Stimulated activated CD4-positive, alpha-beta T cell treated with anti-CD3 and anti-CD28 coated beads, TNF-alpha, amount 100 ng/mL, for 48 hours (primary cell): ENCODE results near the gene RHD.
A peak's percentile ranks its signal among the peaks of the same experiment; 100 is the strongest.
"Not testable (repeated sequence)": the region's sequence is repeated elsewhere in the genome, so short reads cannot be mapped to it uniquely, and the experiment has no call there.

Experiments used
- DNase-seq, 3 donors: peaks; one replicate each; pipeline ENCODE4 v3.0.0-alpha.2; 2020; ENCODE audit warnings: low read depth in 3 of 3

The RHD gene

DNA sequence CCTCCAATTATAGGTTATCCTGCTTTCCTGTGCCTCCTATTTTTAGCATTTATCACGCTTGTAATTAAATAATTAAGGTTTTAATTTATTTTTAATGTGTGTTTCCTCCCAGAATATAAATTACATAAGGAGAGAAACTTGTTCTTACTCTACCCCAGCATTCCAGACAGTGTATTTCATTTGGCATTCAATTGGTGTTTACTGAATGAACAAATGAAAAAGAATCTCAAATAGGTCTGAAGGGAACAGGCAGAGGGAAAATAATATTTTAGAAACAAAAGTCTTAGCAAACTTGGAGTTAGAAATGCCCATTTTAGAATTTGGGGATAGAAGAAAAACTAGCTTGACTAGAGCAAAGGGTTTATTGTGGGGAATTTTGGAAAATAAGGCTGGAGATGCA lies 15.1 kb upstream of the RHD start:
- no peak for DNase-seq

DNA sequence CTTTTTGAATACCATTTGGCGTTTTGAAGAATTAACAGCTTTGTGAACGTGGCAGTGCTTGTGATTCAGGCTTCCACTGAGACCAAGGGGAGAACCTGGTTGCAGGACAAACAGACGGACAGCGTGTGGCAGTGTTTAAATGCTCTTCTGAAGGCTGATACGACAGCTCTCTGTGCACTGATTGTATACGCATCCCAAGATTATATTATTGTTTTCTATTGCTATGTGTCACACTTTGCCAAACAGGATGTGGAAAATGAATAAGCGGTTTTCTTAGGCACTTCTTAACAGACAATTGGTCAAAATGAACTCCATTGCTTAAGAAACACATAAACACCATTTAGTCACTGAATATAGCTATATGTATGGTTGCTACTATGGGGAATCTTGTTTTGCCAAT lies 12.5 kb upstream of the RHD start:
- not testable (repeated sequence) for DNase-seq

DNA sequence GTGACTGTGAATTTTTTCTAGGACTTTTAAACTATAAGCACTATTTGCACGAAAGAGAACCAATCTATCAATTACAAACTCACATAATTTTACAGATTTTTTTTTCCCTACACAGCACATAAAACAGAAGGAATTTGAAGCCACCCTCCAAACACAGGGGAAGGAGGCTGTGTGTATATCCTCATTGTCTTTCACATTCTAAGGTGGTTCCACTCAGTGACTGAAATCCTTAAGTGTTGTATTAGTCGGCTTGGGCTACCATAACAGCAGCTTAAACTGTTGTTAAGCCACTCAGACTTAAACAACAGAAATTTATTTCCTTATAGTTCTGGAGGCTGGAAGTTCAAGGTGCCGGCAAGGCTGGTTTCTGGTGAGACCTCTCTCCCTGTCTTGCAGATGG lies 12.0 kb upstream of the RHD start:
- not testable (repeated sequence) for DNase-seq

DNA sequence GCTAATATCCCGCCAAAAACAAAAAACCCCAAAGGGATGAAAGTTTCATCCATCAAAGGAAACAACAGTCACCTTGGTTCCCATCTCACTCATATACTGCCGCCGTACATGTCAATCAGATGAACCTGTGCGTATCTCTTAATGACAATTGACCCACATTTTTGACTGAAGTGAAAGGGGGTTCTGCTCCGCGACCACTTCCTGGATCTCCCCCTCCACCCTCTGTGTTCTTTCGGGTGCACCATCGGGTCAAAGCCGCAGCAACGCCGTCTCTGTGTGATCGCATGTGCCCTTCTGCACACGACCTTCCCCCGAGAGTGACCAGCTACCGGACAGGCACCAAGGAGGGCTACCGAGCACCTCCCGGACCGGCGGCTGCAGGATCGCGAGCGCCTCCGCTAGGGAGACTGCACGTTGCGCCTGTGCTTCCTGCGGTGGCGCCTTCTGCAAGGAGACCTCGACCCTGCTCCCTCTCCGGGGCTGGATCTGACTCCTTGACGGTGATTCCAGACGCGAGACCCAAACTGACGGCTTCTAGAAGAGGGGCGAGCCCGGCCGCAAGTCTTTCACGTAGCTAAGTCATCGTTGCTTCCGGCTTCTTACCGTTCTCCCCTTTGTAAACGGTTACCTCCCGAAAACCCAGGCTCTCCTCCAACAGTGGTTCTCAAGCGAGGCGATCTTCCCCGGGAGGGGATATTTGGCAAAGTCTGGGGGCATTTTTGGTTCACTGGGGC lies 5.6 kb upstream of the RHD start:
- not testable (repeated sequence) for DNase-seq

DNA sequence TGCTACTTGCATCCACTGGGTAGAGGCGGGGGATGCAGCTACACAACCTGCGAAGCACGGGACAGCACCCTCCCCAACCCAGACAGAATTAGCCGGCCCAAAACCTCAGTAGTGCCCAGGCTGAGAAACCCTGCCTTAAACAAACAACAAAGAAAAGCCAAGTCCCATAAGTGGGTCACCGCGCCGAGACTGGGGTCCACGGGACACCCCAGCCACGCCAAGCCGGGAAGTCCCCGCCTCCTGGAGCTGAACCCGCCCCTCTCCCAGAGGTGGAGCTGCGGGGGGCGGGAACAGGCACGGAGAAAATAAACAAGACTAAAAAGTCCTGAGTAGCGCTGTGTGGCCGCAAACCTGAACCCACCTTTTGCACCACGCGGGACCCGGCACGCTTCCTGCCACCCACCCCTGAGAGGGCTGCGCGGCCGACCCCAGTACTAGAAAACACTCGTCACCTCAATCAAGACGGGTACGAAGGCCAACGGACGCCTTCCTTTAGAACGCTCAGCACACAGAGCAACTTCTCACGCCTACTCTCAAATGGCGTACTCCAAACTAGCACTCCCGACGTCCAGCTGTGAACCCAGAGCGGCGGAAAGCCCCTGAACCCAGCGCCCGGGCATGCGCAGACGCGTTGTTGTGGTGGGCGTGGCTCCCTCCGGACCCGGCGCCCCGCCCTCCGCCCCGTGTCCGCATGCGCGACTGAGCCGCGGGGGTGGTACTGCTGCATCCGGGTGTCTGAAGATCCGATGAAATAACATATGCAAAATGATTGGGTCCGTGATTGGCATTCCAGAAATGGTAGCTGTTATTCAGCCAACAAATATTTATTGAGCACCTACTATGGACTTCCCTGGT lies 4.8 kb upstream of the RHD start:
- DNase-seq: peak; percentile 68 to 86 (median 85)

DNA sequence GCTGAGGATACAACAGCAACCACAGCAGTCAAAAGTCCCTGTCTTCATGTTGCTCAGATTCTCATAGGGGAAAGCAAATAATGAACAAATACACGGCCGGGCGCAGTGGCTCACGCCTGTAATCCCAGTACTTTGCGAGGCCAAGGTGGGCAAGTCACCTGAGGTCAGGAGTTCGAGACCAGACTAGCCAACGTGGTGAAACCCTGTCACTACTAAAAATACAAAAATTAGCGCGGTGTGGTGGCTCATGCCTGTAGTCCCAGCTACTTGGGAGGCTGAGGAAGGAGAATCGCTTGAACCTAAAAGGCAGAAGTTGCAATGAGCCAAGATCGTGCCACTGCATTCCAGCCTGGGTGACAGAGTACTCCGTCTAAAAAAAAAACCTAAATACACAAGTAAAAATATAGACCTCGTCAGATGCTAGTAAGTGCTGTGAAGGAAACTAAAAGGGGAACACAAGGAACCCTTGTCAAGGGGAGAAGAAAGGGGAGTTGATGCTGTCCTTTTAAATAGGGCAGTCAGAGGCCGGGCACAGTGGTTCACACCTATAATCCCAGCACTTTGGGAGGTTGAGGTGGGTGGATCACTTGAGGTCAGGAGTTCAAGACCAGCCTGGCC lies 4.1 kb upstream of the RHD start:
- not testable (repeated sequence) for DNase-seq

DNA sequence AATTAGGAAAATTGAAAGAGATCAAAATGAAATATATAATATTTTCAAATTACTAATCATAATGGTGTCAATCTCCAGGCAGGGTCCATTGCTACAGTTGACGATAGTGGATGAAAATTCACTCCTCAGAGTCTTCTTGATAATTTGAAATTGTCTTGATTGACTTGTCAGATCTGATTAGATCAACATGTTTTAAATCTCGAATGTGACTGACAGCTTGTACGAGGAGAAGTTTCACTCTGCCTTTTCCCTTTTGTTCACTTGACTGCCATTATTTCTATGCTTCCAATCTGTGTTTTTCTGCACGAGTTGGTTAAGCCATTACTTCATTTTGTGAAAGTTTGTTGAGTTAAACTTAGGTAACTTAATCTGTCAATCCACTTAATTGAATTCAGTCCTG lies 3.3 kb downstream of the RHD start:
- not testable (repeated sequence) for DNase-seq

DNA sequence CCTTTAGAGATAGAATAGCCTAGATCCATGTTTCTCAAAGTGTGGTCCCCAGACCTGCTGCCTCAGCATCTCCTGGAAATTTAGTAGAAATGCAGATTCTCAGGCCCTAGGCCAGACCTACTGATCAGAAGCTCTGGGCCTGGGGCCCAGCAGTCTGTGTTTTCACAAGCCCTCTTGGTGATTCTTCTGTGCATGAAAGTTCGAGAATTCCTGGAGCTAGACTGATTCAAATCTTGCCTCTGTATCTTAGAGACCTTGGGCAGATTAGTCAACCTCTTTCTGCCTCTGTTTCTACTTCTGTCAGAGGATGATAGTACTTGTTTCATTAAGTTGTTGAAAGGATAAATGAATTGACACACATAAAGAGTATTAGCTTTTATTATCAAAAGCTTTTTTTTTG lies 5.0 kb downstream of the RHD start:
- DNase-seq: not testable (repeated sequence)

DNA sequence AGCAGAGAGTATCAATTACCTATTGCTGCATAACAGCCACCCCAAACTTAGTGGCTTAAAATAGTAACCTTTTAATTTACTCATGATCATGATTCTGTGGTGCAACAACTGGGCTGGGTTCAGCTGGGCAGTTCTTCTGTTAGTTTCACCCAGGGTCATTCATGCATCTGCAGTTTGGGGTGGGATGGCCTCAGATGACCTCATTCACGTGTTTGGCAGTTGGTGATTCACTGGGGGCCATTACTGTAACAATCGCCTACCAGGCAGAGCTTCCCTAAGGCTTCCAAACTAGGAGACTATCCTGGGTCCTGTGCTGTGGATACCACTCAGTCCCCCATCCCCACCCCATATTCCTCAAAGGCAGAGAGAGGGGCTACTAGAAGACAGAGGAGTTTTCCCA lies 6.0 kb downstream of the RHD start:
- not testable (repeated sequence) for DNase-seq

DNA sequence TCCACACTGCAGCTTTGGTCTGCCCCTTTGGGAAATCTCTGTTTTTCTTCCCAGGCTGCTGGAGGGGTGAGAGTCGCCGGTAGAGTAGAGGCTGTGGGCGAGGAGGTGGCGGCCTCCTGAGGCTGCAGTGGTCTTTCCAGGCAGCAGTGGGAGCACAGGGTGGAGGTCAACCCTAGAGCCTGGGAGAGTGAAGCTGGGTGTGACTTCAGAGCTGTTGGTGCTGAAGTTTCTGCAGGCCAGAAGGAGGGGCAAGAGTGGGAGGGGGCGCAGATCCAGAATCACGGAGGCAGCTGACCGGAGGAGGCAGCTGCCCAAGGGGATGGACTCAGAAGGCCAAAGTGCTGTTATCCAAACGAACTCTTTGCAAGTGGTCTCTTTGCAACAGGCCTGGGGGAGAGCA lies 6.5 kb downstream of the RHD start:
- not testable (repeated sequence) for DNase-seq

DNA sequence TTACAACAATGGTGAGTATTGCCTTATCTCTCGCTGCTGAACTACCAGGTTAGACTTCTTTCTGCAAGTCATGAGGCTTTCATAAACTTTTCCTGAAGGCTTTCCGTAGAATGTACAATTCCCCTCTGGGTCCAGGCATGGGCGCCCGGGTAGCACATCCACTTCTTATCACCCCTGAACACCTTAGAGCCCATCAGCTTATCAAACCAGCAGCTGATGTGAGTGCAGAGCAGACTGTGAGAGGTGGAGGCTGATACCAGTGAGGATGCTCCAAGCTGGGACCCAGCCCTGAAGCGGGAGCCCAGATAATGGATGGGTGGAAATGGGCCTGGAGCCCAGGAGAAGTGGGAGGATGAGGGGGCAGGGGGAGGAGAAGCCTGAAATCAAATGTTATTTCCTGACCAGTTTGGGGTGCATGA lies 7.4 kb downstream of the RHD start:
- not testable (repeated sequence) for DNase-seq

DNA sequence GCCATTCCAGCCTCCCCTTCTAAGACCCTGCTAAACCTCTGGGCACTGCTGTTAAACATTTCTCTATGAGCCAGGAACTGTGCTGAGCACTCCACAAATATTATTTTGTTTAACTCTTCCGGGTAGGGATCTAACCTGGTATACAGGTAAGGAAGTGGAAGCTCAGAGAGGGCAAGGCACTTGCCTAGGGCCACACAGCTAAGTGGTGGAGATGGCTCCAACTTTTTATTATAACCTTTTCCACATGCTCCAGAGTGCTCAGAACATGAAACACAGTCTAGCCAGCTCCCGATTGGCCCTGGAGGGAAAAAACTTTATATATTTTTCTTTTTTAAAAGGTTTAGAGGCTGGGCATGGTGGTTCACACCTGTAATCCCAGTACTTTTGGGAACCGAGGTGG lies 13.6 kb downstream of the RHD start:
- DNase-seq: not testable (repeated sequence)

DNA sequence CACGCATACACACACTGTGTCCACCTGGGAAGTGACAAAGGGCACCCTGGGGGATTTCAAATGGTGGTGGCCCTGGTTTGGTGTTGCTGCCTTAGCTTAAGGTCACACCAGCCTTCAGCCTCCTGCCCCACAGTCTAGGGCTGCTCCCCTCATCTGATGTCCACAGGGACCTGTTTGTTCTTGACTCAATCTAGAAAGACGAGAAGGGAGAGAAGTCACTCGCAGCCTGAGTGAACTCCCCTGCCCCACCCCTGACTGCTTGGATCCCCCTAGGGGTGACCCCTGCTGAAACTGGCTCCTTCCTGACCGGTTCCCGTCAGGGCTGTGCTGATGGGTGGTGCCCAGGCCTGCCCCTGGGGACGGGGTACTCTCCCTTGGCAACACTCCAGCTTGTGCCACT lies 14.9 kb downstream of the RHD start:
- not testable (repeated sequence) for DNase-seq

DNA sequence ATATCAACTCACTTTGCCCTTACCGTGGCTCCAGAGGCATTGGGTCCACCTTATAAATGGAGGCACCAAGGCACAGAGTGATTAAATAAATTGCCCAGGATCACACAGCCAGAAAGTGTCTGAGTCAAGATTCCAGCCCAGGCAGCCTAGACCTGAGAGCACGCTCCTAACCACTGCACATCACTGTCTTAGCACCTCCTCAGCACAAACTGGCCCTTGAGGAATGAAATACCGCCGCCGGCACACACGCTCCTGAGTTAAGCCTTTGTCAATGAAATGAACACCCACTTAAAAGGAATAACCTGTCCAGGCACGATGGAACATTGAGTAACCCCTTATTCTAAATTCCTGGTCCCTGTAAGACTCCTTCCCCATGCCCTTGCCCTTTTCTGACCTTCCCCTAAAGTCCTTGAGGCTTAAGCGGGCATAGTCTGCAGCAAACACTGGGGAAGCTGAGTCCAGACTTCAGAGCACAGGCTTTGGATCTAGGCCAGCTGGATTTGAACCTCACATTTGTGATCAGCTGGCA lies 16.3 kb downstream of the RHD start:
- not testable (repeated sequence) for DNase-seq

DNA sequence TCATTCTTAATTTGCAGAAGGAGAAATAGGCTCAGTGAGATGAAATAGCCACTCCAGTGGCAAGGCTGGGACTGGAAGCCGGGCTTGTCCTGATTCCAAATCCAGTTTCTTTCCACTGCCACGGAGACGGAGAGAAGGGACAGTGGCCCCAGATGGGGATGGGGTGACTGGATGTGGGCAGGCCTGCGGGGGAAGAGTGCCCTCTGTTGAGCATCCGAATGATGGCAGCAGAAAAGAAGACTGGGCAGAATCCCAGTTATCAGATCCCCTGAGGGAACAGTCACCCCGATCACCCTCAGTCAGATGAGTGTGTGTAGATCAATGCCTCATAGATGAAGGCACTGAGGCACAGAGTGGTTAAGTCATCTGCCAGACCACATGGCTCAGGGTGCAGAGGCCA lies 17.7 kb downstream of the RHD start:
- DNase-seq: not testable (repeated sequence)

DNA sequence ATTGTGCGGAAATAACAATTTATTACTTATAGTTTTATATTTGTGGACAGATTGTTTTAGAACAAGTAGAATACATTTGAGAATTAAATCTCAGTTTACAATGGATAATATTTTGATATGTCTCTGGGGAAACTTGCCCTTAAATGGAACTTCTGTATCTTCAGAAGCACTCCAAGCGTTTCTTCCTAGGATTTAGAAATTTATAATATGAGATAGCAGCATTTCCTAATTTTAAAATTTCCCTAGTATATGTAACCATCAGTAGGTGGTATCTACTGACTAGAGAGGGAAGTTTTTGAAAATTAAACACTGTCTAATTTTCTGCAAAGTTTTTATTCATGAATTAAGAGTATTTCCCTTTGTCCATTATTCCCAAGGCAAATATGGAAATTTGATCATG lies 21.1 kb downstream of the RHD start:
- not testable (repeated sequence) for DNase-seq

DNA sequence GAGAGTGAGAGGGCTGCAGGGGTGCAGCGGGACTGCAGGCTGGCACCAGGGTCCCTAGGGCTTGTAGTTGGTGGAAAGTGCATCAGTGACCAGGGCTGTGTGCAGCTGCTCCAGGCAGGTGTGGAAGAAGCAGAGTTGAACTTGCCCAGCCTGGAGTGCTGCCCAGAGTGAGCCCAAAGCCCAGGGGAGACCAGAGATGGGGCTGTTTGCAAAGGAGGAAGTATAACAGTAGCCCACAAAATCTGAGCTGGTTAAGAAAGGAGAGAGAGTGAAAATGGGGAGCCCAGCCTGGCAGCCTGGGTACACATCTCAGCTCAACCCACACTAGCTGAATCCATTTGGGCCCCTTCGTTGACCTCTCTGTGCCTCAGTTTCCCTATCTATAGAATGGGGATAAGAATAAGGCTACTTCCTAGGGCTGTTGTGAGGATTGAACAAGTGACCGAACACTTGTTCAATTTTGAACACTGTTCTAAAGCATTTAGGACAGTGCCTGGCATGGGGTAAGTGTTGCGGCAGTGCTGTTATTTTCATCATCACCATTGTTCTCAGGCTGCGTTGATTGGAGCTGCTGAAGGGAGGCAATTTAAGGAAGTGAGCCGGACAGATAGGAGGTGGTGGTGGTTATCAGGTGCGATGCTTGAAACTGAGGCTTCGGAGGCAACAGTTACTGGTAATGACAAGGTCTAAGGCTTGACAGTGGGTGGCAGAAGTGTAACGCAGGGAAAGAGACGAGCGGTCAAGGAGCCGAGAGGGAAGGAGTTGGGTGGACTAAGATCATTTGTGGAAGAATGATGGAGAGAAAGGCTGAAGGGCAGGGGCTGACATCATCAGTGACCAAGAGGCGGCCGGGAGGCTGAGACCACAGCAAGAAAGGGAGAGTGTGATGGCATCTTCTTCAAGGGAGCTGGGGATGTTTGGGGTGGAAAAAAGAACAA lies 22.8 kb downstream of the RHD start:
- DNase-seq: not testable (repeated sequence)

DNA sequence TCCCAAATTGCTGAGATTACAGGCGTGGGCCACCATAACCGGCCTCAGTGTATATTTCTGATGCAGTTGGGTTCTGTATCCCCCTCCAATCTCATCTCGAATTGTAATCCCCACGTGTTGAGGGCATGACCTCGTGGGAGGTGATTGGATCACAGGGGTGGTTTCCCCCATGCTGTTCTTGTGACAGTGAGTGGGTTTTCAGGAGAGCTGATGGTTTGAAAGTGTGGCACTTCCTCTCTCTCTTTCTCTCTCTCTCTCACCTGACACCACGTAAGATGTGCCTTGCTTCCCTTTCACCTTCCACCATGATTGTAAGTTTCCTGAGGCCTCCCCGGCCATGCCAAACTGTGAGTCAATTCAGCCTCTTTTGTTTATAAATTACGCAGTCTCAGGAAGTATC lies 24.2 kb downstream of the RHD start:
- not testable (repeated sequence) for DNase-seq

DNA sequence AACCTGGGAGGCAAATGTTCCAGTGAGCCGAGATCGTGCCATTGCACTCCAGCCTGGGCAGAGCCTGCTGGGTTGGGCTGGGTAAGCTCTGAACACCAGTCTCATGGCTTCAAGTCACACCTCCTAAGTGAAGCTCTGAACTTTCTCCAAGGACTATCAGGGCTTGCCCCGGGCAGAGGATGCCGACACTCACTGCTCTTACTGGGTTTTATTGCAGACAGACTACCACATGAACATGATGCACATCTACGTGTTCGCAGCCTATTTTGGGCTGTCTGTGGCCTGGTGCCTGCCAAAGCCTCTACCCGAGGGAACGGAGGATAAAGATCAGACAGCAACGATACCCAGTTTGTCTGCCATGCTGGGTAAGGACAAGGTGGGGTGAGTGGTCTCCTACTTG lies 28.4 kb downstream of the RHD start:
- not testable (repeated sequence) for DNase-seq

DNA sequence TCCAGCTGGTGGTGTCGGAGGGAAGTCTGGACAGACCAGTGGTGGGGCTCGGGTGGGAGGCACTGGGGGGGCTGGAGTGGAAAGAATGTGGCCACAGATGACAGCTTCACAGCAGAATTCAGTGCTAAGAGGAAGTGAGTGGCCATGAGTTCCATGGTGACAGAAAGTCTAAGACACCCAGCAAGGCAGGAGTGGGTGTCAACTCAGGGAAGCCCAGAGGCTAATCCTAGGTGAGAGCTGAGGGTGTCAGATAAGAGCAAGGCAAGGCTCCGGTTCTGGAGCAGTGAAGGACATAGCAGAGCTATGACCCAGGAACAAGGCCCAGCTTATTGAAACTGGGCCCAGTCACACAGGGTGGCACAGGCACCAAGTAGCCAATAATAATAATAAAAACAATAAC lies 30.0 kb downstream of the RHD start:
- not testable (repeated sequence) for DNase-seq

DNA sequence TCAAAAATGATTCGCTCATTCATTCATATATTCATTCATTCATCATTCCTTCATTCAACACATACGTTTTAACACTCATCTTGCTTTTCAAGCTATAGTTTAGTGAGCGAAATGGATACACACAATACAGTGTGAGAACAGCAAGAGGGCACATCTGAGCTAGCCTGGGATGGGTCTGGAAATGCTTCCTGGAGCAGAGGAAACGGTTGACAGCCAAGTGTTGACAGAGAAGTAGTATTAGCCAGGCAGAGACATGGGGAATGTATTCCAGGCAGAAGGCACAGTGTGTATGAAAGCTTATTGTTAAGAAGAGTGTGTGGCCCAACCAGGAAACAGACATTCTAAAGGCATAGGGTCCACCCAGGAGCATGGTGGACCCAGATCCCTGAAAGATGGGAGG lies 32.6 kb downstream of the RHD start:
- DNase-seq: not testable (repeated sequence)
